SKM-1 (cell line): ENCODE data around the gene SRPK2.
"Not testable (repeated sequence)": the region's sequence is repeated elsewhere in the genome, so short reads cannot be mapped to it uniquely, and the experiment has no call there.

ENCODE experiments used
- DNase-seq: peaks from one replicate; lab custom pipeline; 2025; ENCODE audit not compliant: unreplicated experiment; lab: John Stamatoyannopoulos, UW

Gene SRPK2

GRCh38 chr7:105268511-105269392 lies 120.0 kb downstream of the SRPK2 start:
- DNase-seq, result peak; percentile 14

GRCh38 chr7:105268056-105268455 lies 120.7 kb downstream of the SRPK2 start:
- no peak for DNase-seq

- no peak for DNase-seq
Observed at GRCh38 chr7:105267244-105267643, 121.5 kb downstream of the SRPK2 start.

- no peak for DNase-seq
Observed at GRCh38 chr7:105264707-105265106, 124.0 kb downstream of the SRPK2 start.

GRCh38 chr7:105261689-105262088 lies 127.0 kb downstream of the SRPK2 start:
- no peak for DNase-seq

- not testable (repeated sequence) for DNase-seq
Observed at GRCh38 chr7:105260201-105260871, 128.4 kb downstream of the SRPK2 start.

GRCh38 chr7:105258919-105259318 lies 129.8 kb downstream of the SRPK2 start:
- DNase-seq, result not testable (repeated sequence)

GRCh38 chr7:105257338-105257737 lies 131.4 kb downstream of the SRPK2 start:
- no peak for DNase-seq

- no peak for DNase-seq
Observed at GRCh38 chr7:105256761-105257231, 131.9 kb downstream of the SRPK2 start.

- DNase-seq, result no peak
Observed at GRCh38 chr7:105250706-105251105, 138.0 kb downstream of the SRPK2 start.

GRCh38 chr7:105250239-105250638 lies 138.5 kb downstream of the SRPK2 start:
- no peak for DNase-seq

- DNase-seq, result no peak
Observed at GRCh38 chr7:105249216-105249615, 139.5 kb downstream of the SRPK2 start.

GRCh38 chr7:105246679-105247078 lies 142.0 kb downstream of the SRPK2 start:
- no peak for DNase-seq

GRCh38 chr7:105246256-105246655 lies 142.5 kb downstream of the SRPK2 start:
- no peak for DNase-seq

GRCh38 chr7:105245398-105246114 lies 143.2 kb downstream of the SRPK2 start:
- no peak for DNase-seq

GRCh38 chr7:105244594-105244993 lies 144.1 kb downstream of the SRPK2 start:
- no peak for DNase-seq

GRCh38 chr7:105241198-105241597 lies 147.5 kb downstream of the SRPK2 start:
- DNase-seq, result no peak

GRCh38 chr7:105238198-105238765 lies 150.4 kb downstream of the SRPK2 start:
- DNase-seq, result no peak

- DNase-seq, result no peak
Observed at GRCh38 chr7:105234886-105235285, 153.8 kb downstream of the SRPK2 start.

GRCh38 chr7:105232829-105233291 lies 155.9 kb downstream of the SRPK2 start:
- DNase-seq, result not testable (repeated sequence)

- DNase-seq, result no peak
Observed at GRCh38 chr7:105230486-105230885, 158.2 kb downstream of the SRPK2 start.
